SK-N-SH (cell line): ENCODE measurements around the gene KCNK18. TPM values are rescaled to one million over a fixed set of nuclear protein-coding genes. Genes with fewer than 3 reads are reported as not detected.

Experiments used
- CTCF ChIA-PET: fragments of 300-600, 350-600 bp; formaldehyde crosslinking; extraction: SDS; loops from one replicate; lab custom pipeline; 2021; lab: Yijun Ruan, JAX
- POLR2A ChIA-PET: fragments of 350-600 bp; sonication (Branson Sonifier 250); formaldehyde crosslinking; extraction: SDS; loops from one replicate; lab custom pipeline; 2020; ENCODE audit warnings: antibody characterized with exemption, inconsistent platforms; lab: Yijun Ruan, JAX
- DNase-seq: peaks from one replicate; pipeline ENCODE4 v3.0.0; 2012
- H2AFZ ChIP-seq: fragments of 200-600 bp; sonication (generic); 2 replicates; pipeline ENCODE4 v1.8.1; 2016; ENCODE audit warnings: antibody characterized with exemption, mild to moderate bottlenecking, low read depth
- H3F3A ChIP-seq: fragments of 200-600 bp; sonication (generic); replicated peaks from 2 replicates; pipeline ENCODE3; 2016; ENCODE audit warnings: antibody characterized with exemption, mild to moderate bottlenecking; ENCODE audit not compliant: insufficient read depth
- H3K27ac ChIP-seq, 2 experiments: fragments of 200-500 bp in 1 of 2; fragments of 200-600 bp in 1 of 2; sonication (Bioruptor generic) in 1 of 2; sonication (generic), shearing (Covaris generic) in 1 of 2; 2 replicates each; pipeline versions ENCODE4 v1.5.1 to v1.6.1; 2014 to 2016; ENCODE audit warnings: low read depth in 2 of 2, inconsistent platforms in 1 of 2, low read length in 1 of 2, mild to moderate bottlenecking in 1 of 2, mixed read lengths in 1 of 2
- H3K27me3 ChIP-seq: fragments of 200-600 bp; sonication (generic), shearing (Covaris generic); 2 replicates; pipeline ENCODE4 v1.6.1; 2016; ENCODE audit warnings: mixed run types; ENCODE audit not compliant: insufficient read depth
- H3K36me3 ChIP-seq, 2 experiments: fragments of 200-500 bp in 1 of 2; fragments of 200-600 bp in 1 of 2; sonication (Bioruptor generic) in 1 of 2; sonication (generic) in 1 of 2; replicated peaks in 1 of 2; 2 replicates each; pipeline versions ENCODE3 to v1.5.1; 2014 to 2016; ENCODE audit warnings: low read length in 1 of 2, mild to moderate bottlenecking in 1 of 2; ENCODE audit not compliant: insufficient read depth in 2 of 2, control insufficient read depth in 1 of 2
- H3K4me1 ChIP-seq, 2 experiments: fragments of 200-500 bp in 1 of 2; fragments of 200-600 bp in 1 of 2; sonication (Bioruptor generic) in 1 of 2; sonication (generic), shearing (Covaris generic) in 1 of 2; 2 replicates each; pipeline versions ENCODE4 v1.5.1 to v1.6.1; 2014 to 2016; ENCODE audit warnings: low read depth in 1 of 2, low read length in 1 of 2, mixed run types in 1 of 2; ENCODE audit not compliant: insufficient read depth in 2 of 2, control insufficient read depth in 1 of 2
- H3K4me2 ChIP-seq: fragments of 200-600 bp; sonication (generic), shearing (Covaris generic); 2 replicates; pipeline ENCODE4 v1.6.1; 2017; ENCODE audit warnings: mixed run types
- H3K4me3 ChIP-seq, 2 experiments: fragments of 200-500 bp in 1 of 2; fragments of 200-600 bp in 1 of 2; sonication (Bioruptor generic) in 1 of 2; sonication (generic), shearing (Covaris generic) in 1 of 2; 2 replicates each; pipeline versions ENCODE4 v1.5.1 to v1.8.1; 2014 to 2016; ENCODE audit warnings: low read depth in 2 of 2, inconsistent platforms in 1 of 2, low read length in 1 of 2, mild to moderate bottlenecking in 1 of 2, mixed read lengths in 1 of 2, moderate library complexity in 1 of 2
- H3K79me2 ChIP-seq: fragments of 200-600 bp; sonication (generic); 2 replicates; pipeline ENCODE4 v1.8.1; 2017; ENCODE audit warnings: mild to moderate bottlenecking; ENCODE audit not compliant: insufficient read depth
- H3K9ac ChIP-seq: fragments of 200-600 bp; sonication (generic); 2 replicates; pipeline ENCODE4 v1.6.1; 2017; ENCODE audit warnings: mixed run types
- H3K9me2 ChIP-seq: fragments of 200-600 bp; sonication (generic); 2 replicates; pipeline ENCODE4 v1.6.1; 2017; ENCODE audit warnings: mixed run types
- H3K9me3 ChIP-seq: fragments of 200-600 bp; sonication (generic); 2 replicates; pipeline ENCODE4 v1.6.1; 2017; ENCODE audit warnings: mixed run types, mild to moderate bottlenecking, moderate library complexity
- H4K20me1 ChIP-seq: fragments of 200-600 bp; sonication (generic); 2 replicates; pipeline ENCODE4 v1.6.1; 2017; ENCODE audit warnings: mild to moderate bottlenecking, mixed run types; ENCODE audit not compliant: insufficient read depth
- EZH2phosphoT487 ChIP-seq: fragments of 200-600 bp; sonication (generic); IDR thresholded peaks from 2 replicates; pipeline ENCODE4 v1.6.1; 2017; ENCODE audit warnings: low read depth, mixed run types, mild to moderate bottlenecking, antibody characterized with exemption, moderate library complexity, borderline replicate concordance
- FOSL2 ChIP-seq: IDR thresholded peaks from 2 replicates; pipeline ENCODE4 v1.4.0; 2012; ENCODE audit warnings: low read depth, mild to moderate bottlenecking, moderate library complexity, borderline replicate concordance
- FOXJ3 ChIP-seq: sonication (generic); formaldehyde crosslinking; IDR thresholded peaks from 2 replicates; pipeline ENCODE4 v1.5.1; 2020; ENCODE audit warnings: mild to moderate bottlenecking, missing genetic modification reagents
- FOXM1 ChIP-seq: IDR thresholded peaks from 2 replicates; pipeline ENCODE4 v1.4.0; 2012; ENCODE audit warnings: low read depth, mild to moderate bottlenecking
- GATA2 ChIP-seq: sonication (generic); formaldehyde crosslinking; IDR thresholded peaks from 2 replicates; pipeline ENCODE4 v1.5.0; 2020; ENCODE audit warnings: mild to moderate bottlenecking, missing genetic modification reagents
- MAX ChIP-seq: IDR thresholded peaks from 2 replicates; pipeline ENCODE4 v1.4.0; 2012; ENCODE audit warnings: low read depth
- MXI1 ChIP-seq: IDR thresholded peaks from 2 replicates; pipeline ENCODE4 v1.6.1; 2012; ENCODE audit warnings: mild to moderate bottlenecking, low read depth, low read length, improper control_type of control experiment
- NFIC ChIP-seq: IDR thresholded peaks from 2 replicates; pipeline ENCODE4 v1.4.0; 2012; ENCODE audit warnings: borderline replicate concordance
- NRF1 ChIP-seq: IDR thresholded peaks from 2 replicates; pipeline ENCODE4 v1.6.1; 2012; ENCODE audit warnings: low read depth, mild to moderate bottlenecking, low read length
- RCOR1 ChIP-seq: fragments of 150-350 bp; IDR thresholded peaks from 2 replicates; pipeline ENCODE4 v1.6.1; 2017; ENCODE audit warnings: antibody characterized with exemption, low read length
- RFX5 ChIP-seq: IDR thresholded peaks from 2 replicates; pipeline ENCODE4 v1.6.1; 2012; ENCODE audit warnings: mild to moderate bottlenecking, improper control_type of control experiment, low read length
- WGBS: methylation state at CpG from one replicate; pipeline ENCODE4 v1.1.6; 2017; ENCODE audit warnings: low lambda C conversion rate; 5-methylcytosine and 5-hydroxymethylcytosine counted together
- polyA plus RNA-seq, 3 experiments: library from polyadenylated mRNA; depleted of rRNA; stranded (reverse); fragments of >200 nt; gene quantifications; 2 replicates each; pipeline ENCODE4 v1.2.3, GENCODE V29; 2012

The KCNK18 gene
- polyA plus RNA-seq (2012; rRNA removed): not detected in 2 replicates
- not detected in 2 replicates for polyA plus RNA-seq (2012; cell fraction: cytosol; rRNA removed)
- not detected in 2 replicates for polyA plus RNA-seq (2012; cell fraction: nucleus; rRNA removed)

- Histone ChIP-seq H3K36me3 (no peaks in the 10 kb centered on the region), H4K20me1 (no peaks in the 10 kb centered on the region), H3F3A (no peaks in the 10 kb centered on the region), H3K79me2 (no peaks in the 10 kb centered on the region), H2AFZ (no peak within 1 kb of the TSS), H3K4me1 (no peaks in the 10 kb centered on the region), H3K27me3 (no peaks in the 10 kb centered on the region), H3K4me3 (no peak within 1 kb of the TSS), H3K9me2 (no peaks in the 10 kb centered on the region), H3K4me2 (no peak within 1 kb of the TSS), H3K27ac (no peak within 1 kb of the TSS), H3K9me3 (no peaks in the 10 kb centered on the region), H3K9ac (no peak within 1 kb of the TSS)
- DNase-seq: no peak
- 18% methylated on average over 8 of the region's 12 CpGs for WGBS
- ChIA-PET CTCF (interaction anchor here (1.0 to 3.3 kb wide), 7 partner anchors 8 to 409 kb away, joined by 3 to 25 read pairs (median 6); no protein-coding TSS in a partner anchor), POLR2A (no interaction called here)
- TF ChIP-seq EZH2phosphoT487 (no peak), FOXM1 (no peak), MXI1 (no peak), MAX (no peak)
Observed at GRCh38 chr10:117197189-117197588, at the start of gene KCNK18. Gene KCNK18, plus strand, starts transcription at chr10:117197489. Its CDS starts 0 bp downstream, at chr10:117197489.

- no peak overlapping the region for H2AFZ ChIP-seq
- no peak overlapping the region for H3K4me3 ChIP-seq
- no peaks in the 10 kb centered on the region for H3K79me2 ChIP-seq
- TF ChIP-seq NFIC: no peak
- TF ChIP-seq MXI1: no peak
- TF ChIP-seq FOSL2: no peak
- TF ChIP-seq GATA2 (CRISPR knock-in tag): no peak
- H3F3A ChIP-seq: no peaks in the 10 kb centered on the region
- POLR2A ChIA-PET: no interaction called here
- no peaks in the 10 kb centered on the region for H3K9me3 ChIP-seq
- CTCF ChIA-PET: interaction anchor here (0.8 to 2.3 kb wide), 10 partner anchors 8 to 521 kb away, joined by 3 to 14 read pairs (median 3); no protein-coding TSS in a partner anchor
- no peaks in the 10 kb centered on the region for H4K20me1 ChIP-seq
- no peaks in the 10 kb centered on the region; a peak in 1 of 4 replicates for H3K4me1 ChIP-seq
- H3K9ac ChIP-seq: no peak overlapping the region
- H3K4me2 ChIP-seq: no peak overlapping the region
- no peak for DNase-seq
- WGBS: 5% methylated on average over 3 of the region's 3 CpGs
- H3K27ac ChIP-seq: no peak overlapping the region
- H3K36me3 ChIP-seq: no peaks in the 10 kb centered on the region
- H3K9me2 ChIP-seq: no peaks in the 10 kb centered on the region
- H3K27me3 ChIP-seq: peaks cover 3% of the 10 kb centered on the region; the same call in 1 of the 2 replicates
Observed at GRCh38 chr10:117148284-117148683, 49.0 kb upstream of the KCNK18 start.

GRCh38 chr10:117152668-117153067 is 44.6 kb upstream of the KCNK18 start:
- Histone ChIP-seq H3F3A (no peaks in the 10 kb centered on the region), H3K9ac (no peak overlapping the region), H3K9me2 (no peaks in the 10 kb centered on the region), H3K9me3 (no peaks in the 10 kb centered on the region), H3K27ac (no peak overlapping the region), H3K4me1 (no peaks in the 10 kb centered on the region; a peak in 1 of 4 replicates), H3K79me2 (no peaks in the 10 kb centered on the region), H3K36me3 (no peaks in the 10 kb centered on the region), H3K4me2 (no peak overlapping the region), H3K27me3 (peaks cover 10% of the 10 kb centered on the region; the same call in 1 of the 2 replicates), H2AFZ (no peak overlapping the region), H4K20me1 (no peaks in the 10 kb centered on the region), H3K4me3 (no peak overlapping the region)
- WGBS: 22% methylated on average over 3 of the region's 3 CpGs
- CTCF ChIA-PET: interaction anchor here (0.7 kb wide), 1 partner anchor 22 kb away, joined by 4 read pairs; no protein-coding TSS in a partner anchor
- POLR2A ChIA-PET: no interaction called here
- no peak for DNase-seq
- TF ChIP-seq RFX5 (no peak), FOXJ3 (no peak), RCOR1 (no peak), NRF1 (no peak)
